GM12891 (cell line): Measurements from ENCODE around the gene MYO6.

ENCODE experiments used
- DNase-seq: peaks from one replicate; pipeline ENCODE4 v3.0.0; 2011; ENCODE audit warnings: low spot score; ENCODE audit not compliant: insufficient read length
- FAIRE-seq: peaks from 2 replicates; lab custom pipeline; 2011; peaks lifted over from hg19 to GRCh38; lab: Jason Lieb, UNC
- PAX5 ChIP-seq: IDR thresholded peaks from 2 replicates; pipeline ENCODE4 v1.6.1; 2011; ENCODE audit warnings: low read length, moderate library complexity, mild to moderate bottlenecking; ENCODE audit not compliant: insufficient read depth, severe bottlenecking
- POLR2A ChIP-seq: IDR thresholded peaks from 2 replicates; pipeline ENCODE4 v1.6.1; 2011; ENCODE audit warnings: low read depth, low read length, control low read depth
- POLR2AphosphoS5 ChIP-seq: IDR thresholded peaks from 2 replicates; pipeline ENCODE4 v1.6.1; 2011; ENCODE audit warnings: low read depth, low read length, control low read depth
- POU2F2 ChIP-seq: IDR thresholded peaks from 2 replicates; pipeline ENCODE4 v1.6.1; 2011; ENCODE audit warnings: low read depth, mild to moderate bottlenecking, control low read depth, low read length, moderate library complexity
- SPI1 ChIP-seq: IDR thresholded peaks from 2 replicates; pipeline ENCODE4 v1.6.1; 2011; ENCODE audit warnings: low read depth, low read length, control low read depth
- TAF1 ChIP-seq: IDR thresholded peaks from 2 replicates; pipeline ENCODE4 v1.6.1; 2011; ENCODE audit warnings: low read depth, low read length, control low read depth

The MYO6 gene

DNA sequence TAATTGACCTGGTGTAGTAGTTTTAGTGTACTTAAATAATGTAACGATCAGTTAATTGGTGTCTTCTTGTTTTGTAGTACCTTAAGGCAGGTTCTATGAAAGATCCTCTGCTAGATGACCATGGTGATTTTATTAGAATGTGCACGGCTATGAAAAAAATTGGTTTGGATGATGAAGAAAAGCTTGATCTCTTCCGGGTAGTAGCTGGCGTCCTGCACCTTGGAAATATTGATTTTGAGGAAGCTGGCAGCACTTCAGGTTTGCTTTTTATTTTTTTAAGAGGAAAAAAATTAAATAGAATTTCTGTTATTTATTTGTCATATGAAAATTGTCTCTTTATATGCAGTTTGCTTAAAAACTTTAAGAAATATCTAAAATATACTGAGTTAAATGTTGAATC, 99.2 kb downstream of the MYO6 start:
- FAIRE-seq (no peak), DNase-seq (no peak)
- TF ChIP-seq SPI1 (no peak), PAX5 (no peak), POU2F2 (no peak), POLR2A (no peak), TAF1 (no peak), POLR2AphosphoS5 (no peak)

DNA sequence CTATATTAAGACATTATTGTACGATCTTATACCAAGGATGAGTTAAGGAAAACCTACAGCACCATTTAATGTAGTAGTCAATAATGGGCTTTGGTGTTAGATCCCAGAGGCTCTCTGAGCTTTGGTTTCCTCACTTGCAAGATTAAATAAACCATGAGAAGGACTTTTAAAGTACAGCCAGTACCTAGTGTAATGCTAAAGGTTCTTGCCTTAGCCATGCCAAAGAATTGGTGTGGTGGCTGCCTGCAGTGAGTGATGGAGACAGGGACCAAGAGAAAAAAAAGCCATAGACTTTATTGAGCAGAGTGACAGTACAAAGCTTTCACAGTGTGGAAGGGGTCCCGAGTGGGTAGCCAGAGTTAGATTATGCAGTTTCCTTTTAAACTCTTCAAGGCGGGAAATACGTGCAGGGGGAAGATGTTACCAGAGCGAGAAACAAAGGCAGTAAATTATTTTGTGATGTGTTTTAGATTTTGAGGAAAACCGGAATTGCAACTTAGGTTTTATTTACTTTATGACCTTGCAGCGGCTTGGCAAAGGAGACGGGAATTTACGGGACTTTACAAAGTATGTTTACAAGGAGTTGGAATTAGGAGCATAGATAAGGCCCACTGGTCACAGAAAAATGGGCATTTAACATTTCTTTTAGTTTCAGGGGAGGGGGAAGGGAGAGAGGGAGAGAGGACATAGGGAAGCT, 100.4 kb downstream of the MYO6 start:
- FAIRE-seq (no peak), DNase-seq (no peak)
- TF ChIP-seq SPI1: no peak
- no peak for TF ChIP-seq POLR2A
- TF ChIP-seq TAF1: no peak
- no peak for TF ChIP-seq POLR2AphosphoS5
- TF ChIP-seq PAX5: no peak
- no peak for TF ChIP-seq POU2F2

DNA sequence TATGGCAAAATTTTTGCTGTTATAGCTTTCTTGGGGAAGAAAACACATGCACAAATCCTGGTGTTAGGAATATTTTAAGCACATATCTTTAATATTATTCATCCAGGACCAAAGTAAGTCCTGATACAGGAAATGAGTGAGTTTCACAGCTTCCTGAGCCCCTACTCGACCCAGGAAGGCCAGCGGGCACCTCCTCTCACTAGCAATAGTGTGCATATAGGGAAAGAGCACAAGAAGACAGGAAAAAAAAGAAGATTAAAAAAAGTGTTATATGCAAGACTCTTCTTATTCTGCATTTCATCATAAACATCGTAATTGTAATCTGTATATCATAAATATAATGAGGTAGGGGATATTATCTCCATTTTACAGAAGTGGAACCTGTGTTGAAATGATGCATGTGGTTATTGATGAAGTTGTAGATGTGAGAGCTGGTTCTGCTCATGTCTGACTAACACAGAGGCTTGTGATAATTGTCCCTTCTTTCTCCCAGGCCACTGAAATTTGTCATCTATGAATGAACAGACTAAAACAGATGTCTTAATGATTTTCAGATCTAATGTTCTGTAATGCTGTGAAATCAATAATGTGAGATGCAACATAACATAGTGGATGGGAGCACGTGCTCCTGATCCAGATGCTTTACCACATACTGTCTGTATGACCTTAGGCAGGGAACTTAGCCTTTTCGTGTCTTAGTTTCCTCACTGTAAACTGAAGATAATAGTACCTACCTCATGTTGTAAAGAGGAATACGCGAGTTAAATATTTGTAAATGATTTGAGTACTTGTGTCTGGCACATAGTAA, 101.2 kb downstream of the MYO6 start:
- DNase-seq (no peak), FAIRE-seq (no peak)
- TF ChIP-seq TAF1: no peak
- no peak for TF ChIP-seq SPI1
- no peak for TF ChIP-seq POLR2AphosphoS5
- TF ChIP-seq POLR2A: no peak
- no peak for TF ChIP-seq POU2F2

DNA sequence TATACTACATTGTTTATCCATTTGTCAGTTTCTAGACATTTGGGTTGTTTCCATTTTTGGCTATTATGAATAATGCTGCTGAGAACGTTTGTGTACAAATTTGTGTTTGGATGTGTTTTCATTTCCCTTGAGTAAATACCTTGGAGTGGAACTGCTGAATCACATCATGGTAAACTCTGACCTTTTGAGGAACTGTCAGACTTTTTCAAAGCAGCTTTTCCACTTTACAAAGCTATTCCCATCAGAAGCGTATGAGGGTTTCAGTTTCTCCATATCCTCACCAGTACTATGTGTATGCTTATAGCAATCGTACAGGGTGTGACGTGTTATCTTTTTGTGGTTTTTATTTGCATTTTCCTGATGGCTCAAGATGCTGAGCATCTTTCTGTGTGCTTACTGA, 103.7 kb downstream of the MYO6 start:
- FAIRE-seq (no peak), DNase-seq (no peak)
- TF ChIP-seq POU2F2 (no peak), SPI1 (no peak), PAX5 (no peak), POLR2A (no peak), TAF1 (no peak), POLR2AphosphoS5 (no peak)

DNA sequence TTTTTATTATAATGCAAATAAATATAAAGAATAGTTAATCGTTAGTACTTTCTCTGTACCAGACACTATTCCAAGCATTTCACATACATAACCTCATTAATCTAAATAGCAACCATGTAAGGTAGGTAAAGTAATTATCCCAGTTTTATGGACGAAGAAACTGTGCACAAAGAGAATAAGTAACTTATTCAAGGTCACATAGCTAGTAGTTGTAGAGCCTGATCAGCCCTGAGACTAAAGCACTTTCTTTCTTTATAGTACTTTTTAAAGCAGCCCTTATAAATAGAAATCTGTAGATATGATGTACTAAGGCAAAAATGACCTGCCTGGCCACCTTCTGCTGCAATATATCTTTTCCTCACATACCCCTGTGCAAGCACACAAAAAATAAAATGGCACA, 104.8 kb downstream of the MYO6 start:
- FAIRE-seq (no peak), DNase-seq (no peak)
- TF ChIP-seq PAX5 (no peak), POLR2AphosphoS5 (no peak), TAF1 (no peak), SPI1 (no peak), POLR2A (no peak), POU2F2 (no peak)

DNA sequence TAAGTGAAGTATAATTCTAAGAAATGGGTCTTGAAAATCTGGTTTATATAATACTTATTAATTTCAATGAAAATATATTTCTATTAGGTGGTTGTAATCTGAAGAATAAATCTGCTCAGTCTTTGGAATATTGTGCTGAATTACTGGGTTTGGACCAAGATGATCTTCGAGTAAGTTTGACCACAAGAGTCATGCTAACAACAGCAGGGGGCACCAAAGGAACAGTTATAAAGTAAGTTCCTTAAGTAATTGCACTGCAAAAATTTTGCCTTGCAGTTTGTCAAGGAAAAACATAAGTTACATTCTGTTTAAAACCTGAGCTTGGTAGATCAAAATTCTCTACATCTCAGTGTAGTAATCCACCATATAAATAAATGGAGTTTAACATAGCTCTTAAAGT, 106.0 kb downstream of the MYO6 start:
- DNase-seq: no peak
- peak; percentile 80 for FAIRE-seq
- no peak for TF ChIP-seq POU2F2
- no peak for TF ChIP-seq POLR2A
- no peak for TF ChIP-seq PAX5
- TF ChIP-seq TAF1: no peak
- no peak for TF ChIP-seq SPI1
- TF ChIP-seq POLR2AphosphoS5: no peak

DNA sequence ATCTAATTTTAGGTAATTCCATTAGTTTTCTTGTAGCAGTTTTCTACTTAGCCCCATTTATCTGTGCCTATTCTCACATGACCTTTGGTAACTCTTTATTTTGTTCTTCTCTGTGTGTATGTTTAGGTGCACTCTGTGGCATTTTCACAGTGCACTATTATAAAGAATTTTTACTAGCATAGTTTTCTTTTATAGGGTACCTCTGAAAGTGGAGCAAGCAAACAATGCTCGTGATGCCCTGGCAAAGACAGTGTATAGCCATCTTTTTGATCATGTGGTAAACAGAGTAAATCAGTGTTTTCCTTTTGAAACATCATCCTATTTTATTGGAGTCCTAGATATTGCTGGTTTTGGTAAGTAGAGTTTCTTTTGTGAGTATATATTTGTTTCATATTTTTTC, 107.9 kb downstream of the MYO6 start:
- FAIRE-seq (no peak), DNase-seq (no peak)
- TF ChIP-seq POLR2AphosphoS5: no peak
- no peak for TF ChIP-seq TAF1
- no peak for TF ChIP-seq PAX5
- TF ChIP-seq SPI1: no peak
- TF ChIP-seq POU2F2: no peak
- no peak for TF ChIP-seq POLR2A

DNA sequence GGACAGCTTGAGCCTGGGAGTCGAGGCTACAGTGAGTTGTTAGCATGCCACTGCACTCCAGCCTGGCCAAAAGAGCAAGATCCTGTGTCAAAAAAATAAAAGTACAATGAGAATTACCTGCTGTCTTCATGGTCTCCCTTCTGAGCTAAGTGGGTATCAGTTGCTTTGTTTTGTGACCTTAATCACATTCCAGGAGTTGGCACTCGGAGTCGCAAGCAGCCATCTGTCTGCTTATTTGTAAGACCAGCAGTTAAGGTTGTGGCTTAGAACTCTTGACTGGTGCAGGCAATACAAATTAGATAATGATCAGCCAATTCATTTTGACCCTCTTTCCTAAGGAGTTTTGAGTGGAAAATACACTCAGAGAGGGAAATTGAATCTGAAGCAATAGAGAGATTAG, 114.0 kb downstream of the MYO6 start:
- FAIRE-seq (no peak), DNase-seq (no peak)
- TF ChIP-seq POU2F2 (no peak), POLR2A (no peak), POLR2AphosphoS5 (no peak), PAX5 (no peak), SPI1 (no peak), TAF1 (no peak)

DNA sequence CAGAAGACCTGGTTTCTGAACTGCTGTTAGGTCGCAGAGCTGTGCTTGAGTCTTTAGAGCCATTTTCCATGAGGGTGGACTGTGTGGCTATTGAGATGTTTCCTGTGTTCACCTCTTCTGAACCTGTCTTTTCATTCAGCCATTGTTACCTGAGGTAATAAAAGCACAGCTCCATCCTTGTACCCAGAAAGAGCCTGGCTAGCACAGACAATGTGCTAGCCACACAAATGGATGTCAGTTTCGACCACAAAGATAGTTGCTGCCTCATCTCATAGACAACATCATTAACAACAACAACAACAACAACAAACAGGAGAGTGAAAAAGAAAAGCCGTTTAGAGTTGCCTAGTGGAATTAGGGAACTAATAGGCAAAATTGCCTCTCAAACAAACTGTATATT, 114.7 kb downstream of the MYO6 start:
- FAIRE-seq: no peak
- TF ChIP-seq POU2F2 (no peak), TAF1 (no peak), SPI1 (no peak), POLR2A (no peak), PAX5 (no peak), POLR2AphosphoS5 (no peak)
- DNase-seq: no peak
